IPS-18c (cell line): ENCODE results near the gene RFTN2.
"Not testable (repeated sequence)": the region's sequence is repeated elsewhere in the genome, so short reads cannot be mapped to it uniquely, and the experiment has no call there.

Experiments
- H3K4me3 ChIP-seq: 2 replicates; pipeline ENCODE4 v1.7.0; 2013; ENCODE audit warnings: low read depth, mild to moderate bottlenecking, low read length, moderate library complexity; ENCODE audit not compliant: insufficient read depth
- H3K9me3 ChIP-seq: one replicate; pipeline ENCODE4 v1.6.1; 2013; ENCODE audit warnings: mild to moderate bottlenecking, low read length, moderate library complexity; ENCODE audit not compliant: control insufficient read depth, insufficient read depth

The RFTN2 gene

DNA sequence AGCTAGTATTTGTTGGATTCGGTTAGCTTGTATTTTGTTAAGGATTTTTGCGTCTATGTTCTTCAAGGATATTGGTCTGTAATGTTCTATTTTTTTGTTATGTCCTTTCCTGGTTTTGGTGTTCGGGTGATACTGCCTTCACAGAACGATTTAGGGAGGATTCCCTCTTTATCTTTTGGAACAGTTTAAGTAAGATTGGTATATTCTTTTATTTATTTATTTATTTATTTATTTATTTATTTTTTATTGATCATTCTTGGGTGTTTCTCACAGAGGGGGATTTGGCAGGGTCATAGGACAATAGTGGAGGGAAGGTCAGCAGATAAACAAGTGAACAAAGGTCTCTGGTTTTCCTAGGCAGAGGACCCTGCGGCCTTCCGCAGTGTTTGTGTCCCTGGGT, 19.8 kb upstream of the RFTN2 start:
- H3K4me3 ChIP-seq, H3K9me3 ChIP-seq: not testable (repeated sequence)

DNA sequence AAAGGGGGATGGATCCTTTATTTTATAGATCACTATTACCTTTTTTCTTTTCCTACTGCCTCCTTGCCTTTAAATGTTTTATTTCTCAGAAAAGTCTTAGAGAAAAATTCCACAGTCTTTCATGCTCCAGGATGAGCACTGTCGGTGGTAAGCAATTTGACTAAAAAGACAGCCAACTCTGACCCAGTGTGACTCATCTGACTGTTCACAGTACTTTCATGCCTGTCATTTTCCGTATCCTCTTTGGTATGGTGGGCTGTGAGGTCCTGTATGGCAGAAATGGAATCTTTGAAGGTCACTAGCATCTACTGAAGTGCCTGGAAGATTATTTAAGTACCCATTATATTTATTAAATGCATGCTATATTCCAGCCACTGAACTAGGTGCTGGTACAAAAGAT, 2.1 kb upstream of the RFTN2 start:
- no peaks in the 10 kb centered on the region for H3K9me3 ChIP-seq
- H3K4me3 ChIP-seq = no peak overlapping the region

DNA sequence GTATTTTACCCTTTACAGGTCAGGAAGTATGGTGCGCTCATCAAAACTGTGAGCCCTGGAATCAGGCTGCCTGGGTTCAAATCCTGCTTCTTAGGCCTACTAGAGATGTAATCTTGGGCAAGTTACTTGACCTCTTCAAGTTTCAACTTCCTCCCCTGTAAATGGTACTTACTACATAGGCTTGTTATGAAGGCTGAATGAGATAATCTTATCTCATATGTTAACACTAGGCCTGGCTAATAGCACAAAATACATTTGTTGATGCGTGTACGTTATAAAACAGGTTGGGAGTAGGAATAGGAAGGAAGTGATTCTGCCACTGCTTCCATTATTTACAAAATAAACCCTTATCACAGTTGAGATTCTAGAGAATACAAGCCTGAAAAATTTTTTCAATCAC, 1.7 kb upstream of the RFTN2 start:
- H3K9me3 ChIP-seq = no peaks in the 10 kb centered on the region
- no peak overlapping the region for H3K4me3 ChIP-seq

DNA sequence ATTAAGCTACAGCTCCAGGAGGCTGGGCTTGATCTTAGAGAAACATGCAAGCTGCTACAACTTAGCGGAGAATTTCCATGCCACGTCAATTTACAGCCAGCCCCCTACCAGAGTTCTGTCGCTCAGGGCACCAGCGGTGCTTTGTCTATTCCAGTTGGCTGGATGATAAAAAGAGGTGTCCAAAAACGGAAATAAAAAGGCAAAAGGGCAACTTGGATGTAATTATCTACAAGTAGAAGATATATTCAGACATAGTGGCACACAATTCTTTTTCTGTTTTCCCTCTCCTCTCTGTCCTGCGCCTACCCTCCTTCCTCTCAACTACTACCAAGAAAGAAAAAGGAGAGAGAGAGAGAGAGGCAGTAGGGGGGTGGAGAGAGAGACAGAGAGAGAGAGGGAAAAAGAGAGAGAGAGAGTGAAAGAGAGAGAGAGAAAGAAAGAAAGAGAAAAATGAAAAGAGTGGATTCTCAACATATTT, 363 bp upstream of the RFTN2 start:
- Histone ChIP-seq H3K9me3 (no peaks in the 10 kb centered on the region), H3K4me3 (peak overlapping the region; percentile 30; the same call in 1 of the 2 replicates)

DNA sequence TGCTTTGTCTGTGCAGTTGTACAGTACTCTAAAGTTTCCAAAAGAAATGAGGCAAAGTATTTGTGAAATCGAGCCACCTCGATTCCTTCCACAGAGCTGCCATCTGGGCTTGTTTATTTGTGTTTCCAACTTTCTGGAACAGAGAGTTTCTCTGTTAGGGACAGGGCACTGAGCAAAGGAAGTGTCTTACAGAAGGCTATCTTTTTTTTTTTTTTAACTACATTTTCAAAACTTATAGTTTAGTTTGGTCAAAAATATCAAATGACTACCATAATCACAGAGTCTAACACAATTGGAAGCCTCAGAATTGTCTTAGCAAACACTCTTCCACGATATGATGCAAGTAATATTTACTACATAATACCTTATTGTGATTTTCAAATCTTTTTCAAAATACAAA, 796 bp downstream of the RFTN2 start:
- Histone ChIP-seq H3K4me3 (no peak overlapping the region), H3K9me3 (no peaks in the 10 kb centered on the region)

DNA sequence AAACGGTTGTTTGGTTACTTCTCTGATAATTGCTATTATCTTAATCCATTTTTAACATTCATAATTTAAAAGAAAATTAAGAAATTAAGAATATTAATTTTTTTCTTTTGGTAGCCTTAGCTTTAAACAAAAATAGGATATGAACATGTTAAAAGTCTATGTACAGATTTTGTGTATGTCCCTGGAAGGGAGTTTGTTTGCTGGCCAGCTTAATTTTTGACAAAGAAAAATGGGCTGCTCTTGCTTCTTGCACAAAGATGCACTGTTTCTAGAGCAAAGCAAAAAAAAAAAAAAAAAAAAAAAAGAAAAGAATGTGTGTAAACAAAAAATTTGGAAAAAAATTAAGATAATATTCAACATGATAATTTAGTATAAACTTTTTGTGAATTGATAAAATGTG, 1.3 kb downstream of the RFTN2 start:
- Histone ChIP-seq H3K9me3 (no peaks in the 10 kb centered on the region), H3K4me3 (no peak overlapping the region)

DNA sequence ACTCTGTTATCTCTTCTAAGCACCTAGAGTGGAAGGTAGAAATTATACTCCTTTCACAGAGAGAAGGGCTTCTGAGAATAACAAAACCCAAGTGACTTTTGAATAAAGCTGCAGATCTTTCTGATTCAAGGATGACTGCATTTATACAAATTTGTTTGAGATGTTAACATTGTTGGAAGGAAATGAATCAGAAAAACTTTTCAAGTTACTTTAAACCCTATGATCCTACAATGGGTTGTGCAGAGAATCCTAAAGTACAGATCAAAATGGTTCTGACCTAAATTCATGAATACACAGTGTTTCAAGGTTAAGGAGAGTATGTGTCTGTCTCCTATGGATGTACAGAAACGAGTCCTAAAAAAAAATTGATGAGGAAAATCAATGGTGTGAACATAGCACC, 1.8 kb downstream of the RFTN2 start:
- no peaks in the 10 kb centered on the region for H3K9me3 ChIP-seq
- H3K4me3 ChIP-seq = no peak overlapping the region

DNA sequence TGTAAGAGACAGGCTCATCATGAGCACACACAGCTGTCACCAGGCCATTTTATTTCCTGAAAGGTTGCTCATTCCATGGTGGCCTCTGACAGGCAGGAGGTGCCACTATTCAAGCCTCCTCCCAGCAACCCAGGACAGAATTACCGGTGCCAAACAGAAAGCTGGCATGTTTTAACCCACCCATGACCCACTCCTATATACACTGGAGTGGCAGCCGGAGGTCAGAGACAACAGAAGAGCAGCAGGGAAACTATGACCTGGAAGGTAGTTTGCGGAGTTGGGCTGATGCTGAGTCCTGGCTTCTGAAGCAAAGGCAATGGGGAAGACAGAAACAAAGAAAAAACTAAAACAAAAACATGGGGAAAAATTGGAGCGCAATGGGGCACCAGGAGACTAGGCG, 2.3 kb downstream of the RFTN2 start:
- Histone ChIP-seq H3K9me3 (no peaks in the 10 kb centered on the region), H3K4me3 (no peak overlapping the region)

DNA sequence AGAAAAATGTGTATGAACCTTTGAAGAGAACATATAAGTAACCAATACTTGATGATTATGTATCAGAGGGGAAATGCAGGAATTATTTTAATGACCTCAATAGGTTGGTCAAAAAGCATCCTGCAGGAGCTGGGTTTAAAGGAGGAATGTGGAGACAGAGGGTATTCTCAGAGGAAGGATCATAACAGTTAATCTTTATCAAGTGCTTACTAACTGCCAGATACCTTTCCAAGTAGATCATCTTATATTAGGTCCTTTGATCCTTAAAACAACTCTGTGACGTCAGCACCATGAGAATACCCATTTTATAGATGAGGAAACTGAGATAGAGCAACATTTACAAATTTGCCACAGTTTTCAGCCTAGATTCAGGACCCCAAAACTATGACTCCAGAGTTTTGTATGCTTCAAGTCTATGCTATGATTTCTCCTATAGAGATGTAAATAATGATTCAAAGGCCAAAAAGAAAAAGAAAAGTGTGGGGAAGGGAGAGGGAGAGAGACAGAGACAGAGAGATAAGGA, 3.0 kb downstream of the RFTN2 start:
- Histone ChIP-seq H3K9me3 (no peaks in the 10 kb centered on the region), H3K4me3 (no peak overlapping the region)

DNA sequence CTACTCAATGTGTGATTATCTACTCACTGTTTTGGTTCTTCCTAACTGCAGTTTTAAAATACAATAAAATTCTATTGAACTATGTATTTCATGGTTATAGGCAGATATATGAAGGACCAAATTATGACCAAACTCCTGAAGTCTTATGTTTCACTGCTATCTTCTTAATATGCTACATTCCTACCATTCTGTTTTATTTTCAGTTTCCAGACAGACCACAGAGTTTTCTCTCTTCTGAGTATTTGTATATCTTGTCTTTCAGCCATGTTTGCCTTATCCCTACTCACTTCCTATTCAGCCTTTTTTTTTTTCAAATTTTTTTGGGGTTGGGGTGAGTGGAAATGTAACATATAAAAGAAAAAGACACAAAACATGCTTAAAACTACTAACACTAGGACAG, 6.3 kb downstream of the RFTN2 start:
- Histone ChIP-seq H3K4me3 (no peak overlapping the region), H3K9me3 (no peaks in the 10 kb centered on the region)

DNA sequence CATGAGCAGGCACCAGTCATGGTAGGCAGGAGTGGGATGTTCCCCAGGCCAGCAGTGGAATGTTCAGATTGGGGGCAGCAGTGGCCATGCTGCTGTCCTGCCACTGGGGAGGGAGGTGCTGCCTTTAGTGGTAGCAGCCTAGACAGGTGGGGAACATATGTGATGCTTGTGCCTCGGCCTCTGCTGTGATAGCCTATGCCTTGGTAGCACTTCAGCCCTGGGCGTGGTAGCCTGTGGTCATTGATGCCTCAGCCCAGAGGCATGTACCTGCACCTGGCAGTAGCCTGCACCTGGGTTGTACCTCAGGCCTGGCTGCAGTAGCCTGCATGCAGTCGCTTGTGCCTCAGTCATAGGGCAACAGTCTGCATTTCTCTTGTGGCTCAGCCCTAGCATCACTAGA, 7.1 kb downstream of the RFTN2 start:
- H3K9me3 ChIP-seq = no peaks in the 10 kb centered on the region
- no peak overlapping the region for H3K4me3 ChIP-seq

DNA sequence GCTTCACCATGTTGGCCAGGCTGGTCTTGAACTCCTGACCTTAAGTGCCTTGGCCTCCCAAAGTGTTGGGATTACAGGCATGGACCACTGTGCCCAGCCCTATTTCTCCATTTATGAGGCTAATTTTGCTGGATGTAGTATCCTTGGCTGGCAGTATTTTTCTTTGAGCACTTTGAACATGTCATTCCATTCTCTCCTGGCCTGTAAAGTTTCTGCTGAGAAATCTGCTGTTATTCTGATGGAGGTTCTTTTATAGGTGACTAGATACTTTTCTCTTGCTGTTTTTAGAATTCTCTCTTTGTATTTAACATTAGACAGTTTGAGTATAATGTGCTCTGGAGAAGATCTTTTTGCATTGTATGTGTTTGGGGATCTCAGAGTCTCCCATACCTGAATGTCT, 9.1 kb downstream of the RFTN2 start:
- H3K4me3 ChIP-seq = no peak overlapping the region

DNA sequence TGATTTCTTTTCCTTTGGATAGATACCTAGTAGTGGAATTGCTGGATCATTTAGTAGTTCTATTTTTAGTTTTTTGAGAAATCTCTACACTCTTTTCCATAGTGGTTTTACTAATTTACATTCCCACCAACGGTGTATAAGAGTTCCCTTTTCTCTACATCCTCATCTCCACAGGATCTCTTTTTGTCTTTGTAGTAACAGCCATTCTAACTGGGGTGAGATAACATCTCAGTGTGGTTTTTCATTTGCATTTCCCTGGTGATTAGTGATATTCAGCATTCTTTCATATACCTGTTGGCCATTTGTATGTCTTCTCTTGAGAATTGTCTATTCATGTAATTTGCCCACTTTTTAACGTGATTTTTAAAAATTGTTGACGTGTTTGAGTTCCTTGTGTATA, 13.8 kb downstream of the RFTN2 start:
- H3K4me3 ChIP-seq = no peak overlapping the region
- no peaks in the 10 kb centered on the region for H3K9me3 ChIP-seq

More for the DNA sequence above, 9.1 kb downstream of the RFTN2 start:
- no peaks in the 10 kb centered on the region for H3K9me3 ChIP-seq

DNA sequence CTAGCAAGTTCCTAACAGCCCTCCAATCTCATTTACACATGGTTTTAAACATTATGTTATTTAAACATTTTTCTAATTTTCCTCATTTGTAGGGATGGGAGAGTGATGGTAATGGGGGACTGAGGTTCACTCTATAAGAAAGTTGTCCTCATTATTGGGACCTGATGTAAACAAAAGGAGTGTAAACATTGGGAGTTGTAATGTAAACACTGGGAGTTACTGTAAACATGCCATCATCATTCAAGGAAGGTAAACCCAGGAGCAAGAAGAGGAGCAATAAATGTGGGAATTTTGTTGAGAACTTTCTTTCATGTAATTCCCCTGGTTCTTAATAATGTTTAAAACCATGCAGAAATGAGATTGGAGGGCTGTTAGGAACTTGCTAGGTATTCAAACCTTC, 17.8 kb downstream of the RFTN2 start:
- Histone ChIP-seq H3K9me3 (no peaks in the 10 kb centered on the region), H3K4me3 (no peak overlapping the region)

DNA sequence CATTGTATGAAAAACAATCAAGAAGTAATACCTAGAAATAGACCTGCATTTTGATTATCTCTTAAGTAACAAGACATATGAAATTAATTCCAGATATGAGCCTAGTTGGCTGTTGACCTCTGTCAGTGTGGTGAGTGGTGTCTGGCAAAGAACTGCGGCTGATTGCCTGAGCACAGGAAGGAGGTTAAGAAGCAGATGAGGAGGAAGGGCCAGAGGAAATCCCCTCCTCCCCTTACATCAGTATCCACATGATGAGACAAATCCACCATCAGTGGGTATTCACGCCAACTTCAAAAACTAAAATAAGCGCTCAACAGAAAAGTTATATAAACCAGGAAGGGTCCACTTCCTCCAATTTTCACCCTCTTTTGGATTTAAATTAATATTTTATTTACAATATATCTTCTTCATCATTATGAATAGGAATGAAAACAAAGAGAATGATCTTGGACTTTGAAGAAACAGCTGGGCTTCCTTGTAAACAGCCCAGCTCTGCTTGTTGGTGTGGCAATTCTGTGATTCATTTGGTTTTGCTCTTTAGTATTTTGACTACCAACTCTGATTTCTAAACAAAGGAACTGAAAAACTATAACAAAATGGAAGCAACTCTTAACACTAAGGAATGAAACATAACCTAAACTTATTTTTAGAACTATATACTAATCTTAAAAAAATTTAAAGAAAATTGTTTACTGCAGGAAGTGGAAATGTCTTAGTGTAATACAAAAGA, 27.3 kb downstream of the RFTN2 start:
- no peak overlapping the region for H3K4me3 ChIP-seq
- no peaks in the 10 kb centered on the region for H3K9me3 ChIP-seq

DNA sequence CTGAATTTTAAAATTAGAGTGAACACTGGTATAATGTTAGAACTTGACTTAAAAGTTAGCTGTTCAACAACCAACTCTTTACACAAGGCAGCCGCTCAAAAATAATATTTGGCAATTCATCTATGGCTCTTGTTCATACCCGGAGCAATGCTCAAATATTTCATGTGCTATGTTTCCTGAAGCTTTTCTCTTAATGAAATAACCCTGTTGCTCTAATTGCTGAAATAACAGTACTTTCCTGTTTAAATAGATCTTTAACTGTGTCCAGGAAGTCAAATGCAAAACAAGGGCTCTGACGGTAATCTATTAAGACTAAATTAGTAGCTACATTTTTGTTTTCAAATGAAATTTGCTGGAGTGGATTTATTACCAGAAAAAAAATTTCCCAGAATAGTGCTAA, 33.7 kb downstream of the RFTN2 start:
- no peaks in the 10 kb centered on the region for H3K9me3 ChIP-seq
- no peak overlapping the region for H3K4me3 ChIP-seq

DNA sequence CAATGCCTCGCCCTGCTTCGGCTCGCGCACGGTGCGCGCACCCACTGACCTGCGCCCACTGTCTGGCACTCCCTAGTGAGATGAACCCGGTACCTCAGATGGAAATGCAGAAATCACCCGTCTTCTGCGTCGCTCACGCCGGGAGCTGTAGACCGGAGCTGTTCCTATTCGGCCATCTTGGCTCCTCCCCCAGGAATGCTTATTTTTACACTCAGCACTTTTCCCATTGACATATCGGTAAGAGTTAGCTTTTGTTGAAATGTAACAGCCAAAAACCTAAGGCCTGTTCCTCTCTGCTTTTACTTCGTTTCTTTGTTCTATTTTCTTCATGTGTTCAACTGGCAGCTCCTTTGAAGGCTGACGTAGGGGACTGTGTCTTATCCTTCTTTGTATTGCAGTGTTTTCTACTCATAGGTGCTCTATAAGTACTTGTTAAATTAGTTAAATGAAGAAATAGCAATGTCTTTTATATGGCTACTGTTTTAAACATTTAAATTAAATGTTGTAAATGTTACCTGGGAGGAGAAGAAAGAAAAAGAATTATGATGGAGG, 34.7 kb downstream of the RFTN2 start:
- H3K4me3 ChIP-seq, H3K9me3 ChIP-seq: not testable (repeated sequence)

DNA sequence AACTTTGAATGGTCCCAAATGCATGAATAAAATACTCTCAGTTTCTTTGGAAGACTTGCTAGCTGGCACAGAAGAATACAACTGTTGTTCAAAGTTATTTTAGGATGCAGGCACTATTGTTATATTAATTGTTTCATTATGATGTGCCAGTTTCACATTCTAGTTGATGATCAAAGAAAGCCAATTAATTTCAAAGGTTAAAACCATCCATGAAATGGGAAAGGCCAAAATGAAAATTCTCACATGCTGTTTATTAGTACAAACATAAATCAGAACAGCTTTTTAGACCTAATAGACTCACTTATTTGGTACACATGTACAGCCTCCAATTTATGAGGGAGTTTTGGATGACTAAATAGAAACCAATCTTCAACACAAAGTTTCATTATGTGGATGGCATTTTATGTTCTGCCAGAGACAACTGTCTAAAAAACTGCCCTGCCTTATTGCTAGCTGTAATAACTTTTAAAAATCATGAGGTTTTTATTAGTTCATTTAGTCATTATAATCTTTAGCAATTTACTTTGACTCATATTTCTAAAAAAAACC, 42.2 kb downstream of the RFTN2 start:
- H3K4me3 ChIP-seq = no peak overlapping the region
- H3K9me3 ChIP-seq = no peaks in the 10 kb centered on the region
